ENCODE results near the gene ZBTB7C.

ZBTB7C gene

DNA sequence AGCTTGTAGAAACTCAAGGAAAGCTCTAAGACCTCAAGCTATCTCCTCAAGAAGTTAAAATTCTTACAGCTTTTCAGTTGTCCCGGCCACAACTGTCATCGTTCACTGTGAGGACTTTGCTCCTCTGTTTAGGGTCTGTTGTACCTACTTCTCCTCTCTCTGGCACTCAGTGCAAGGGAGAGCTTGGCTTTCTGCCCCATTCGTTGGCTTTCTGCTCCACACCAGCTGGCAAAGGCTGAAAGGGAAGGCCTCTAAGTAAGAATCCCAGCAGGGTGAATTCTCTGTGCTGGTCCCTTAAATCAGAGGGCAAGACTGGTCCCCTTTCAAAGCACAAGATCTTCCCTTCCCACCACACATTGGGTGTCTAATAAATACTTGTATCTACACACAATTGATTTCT is 17.3 kb downstream of the ZBTB7C start:
- DNase-seq (ENCODE audit: low read depth) = no peak
- TF ChIP-seq, protein P1, sequence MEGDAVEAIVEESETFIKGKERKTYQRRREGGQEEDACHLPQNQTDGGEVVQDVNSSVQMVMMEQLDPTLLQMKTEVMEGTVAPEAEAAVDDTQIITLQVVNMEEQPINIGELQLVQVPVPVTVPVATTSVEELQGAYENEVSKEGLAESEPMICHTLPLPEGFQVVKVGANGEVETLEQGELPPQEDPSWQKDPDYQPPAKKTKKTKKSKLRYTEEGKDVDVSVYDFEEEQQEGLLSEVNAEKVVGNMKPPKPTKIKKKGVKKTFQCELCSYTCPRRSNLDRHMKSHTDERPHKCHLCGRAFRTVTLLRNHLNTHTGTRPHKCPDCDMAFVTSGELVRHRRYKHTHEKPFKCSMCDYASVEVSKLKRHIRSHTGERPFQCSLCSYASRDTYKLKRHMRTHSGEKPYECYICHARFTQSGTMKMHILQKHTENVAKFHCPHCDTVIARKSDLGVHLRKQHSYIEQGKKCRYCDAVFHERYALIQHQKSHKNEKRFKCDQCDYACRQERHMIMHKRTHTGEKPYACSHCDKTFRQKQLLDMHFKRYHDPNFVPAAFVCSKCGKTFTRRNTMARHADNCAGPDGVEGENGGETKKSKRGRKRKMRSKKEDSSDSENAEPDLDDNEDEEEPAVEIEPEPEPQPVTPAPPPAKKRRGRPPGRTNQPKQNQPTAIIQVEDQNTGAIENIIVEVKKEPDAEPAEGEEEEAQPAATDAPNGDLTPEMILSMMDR (conservative IDR thresholded peaks at IDR 0.05; ENCODE audit: low read length) = no peak
- H3K4me3 ChIP-seq (ENCODE audit: low read length) = no peak overlapping the region

DNA sequence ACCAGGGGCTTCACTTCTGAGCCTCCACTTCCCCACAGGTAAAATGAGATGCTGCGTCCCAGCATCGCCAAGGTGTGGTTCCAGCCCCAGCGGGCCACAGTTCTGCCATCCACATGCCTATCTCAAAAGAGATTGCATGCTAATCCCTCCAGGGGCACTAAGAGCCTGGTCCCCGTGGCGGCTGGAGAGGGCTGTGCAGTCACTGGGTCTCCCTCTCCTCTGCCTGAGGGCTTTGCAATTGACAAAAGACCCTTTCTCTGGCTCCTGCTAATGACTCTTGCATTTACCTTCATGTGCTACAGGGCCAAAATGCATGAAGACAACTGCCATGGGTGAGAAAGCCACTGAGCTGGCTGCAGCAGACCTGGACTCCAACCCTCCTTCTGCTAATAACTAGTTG is 18.5 kb downstream of the ZBTB7C start:
- no peak for DNase-seq (ENCODE audit: low read depth)
- H3K4me3 ChIP-seq (ENCODE audit: low read length) = no peak overlapping the region
- TF ChIP-seq, protein P1 (conservative IDR thresholded peaks at IDR 0.05; ENCODE audit: low read length) = no peak

DNA sequence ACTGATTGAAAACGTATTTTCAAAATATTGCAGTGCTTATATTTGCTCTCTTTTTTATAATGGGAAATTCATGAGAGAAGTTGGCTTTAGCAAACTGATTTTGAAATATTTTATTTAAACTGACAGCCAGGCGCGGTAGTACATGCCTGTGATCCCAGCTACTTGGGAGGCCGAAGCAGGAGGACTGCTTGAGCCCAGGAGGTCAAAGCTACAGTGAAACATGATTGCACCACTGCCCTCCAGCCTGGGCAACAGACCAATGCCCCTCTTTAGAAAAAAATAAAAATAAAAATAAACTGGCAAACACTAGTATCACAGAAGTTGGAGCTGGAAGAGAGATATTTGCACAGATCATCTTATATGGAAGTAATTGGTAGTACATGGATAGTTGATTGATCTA is 20.7 kb downstream of the ZBTB7C start:
- DNase-seq (ENCODE audit: low read depth) = no peak
- TF ChIP-seq, protein P1 (conservative IDR thresholded peaks at IDR 0.05; ENCODE audit: low read length) = no peak
- no peak overlapping the region for H3K4me3 ChIP-seq (ENCODE audit: low read length)

DNA sequence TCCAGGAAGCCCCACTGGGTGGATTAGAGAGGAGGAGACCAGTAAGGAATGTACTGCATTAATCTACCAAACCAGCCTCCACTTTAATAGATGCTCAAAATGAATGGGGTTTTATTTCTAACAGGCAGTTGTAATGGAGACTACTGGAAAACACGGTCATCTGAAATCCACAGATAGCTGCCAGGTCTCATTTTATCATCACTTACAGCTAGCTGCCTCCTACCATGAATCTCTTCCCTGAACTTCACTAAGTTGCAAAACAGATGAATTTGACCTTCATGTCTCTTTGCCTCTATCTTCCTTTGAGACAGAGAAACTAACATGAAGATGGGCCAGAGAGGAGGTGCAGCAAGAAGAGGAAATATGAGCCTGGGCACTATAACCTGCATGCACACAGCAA is 21.9 kb downstream of the ZBTB7C start:
- no peak overlapping the region for H3K4me3 ChIP-seq (ENCODE audit: low read length)
- TF ChIP-seq, protein P1 (conservative IDR thresholded peaks at IDR 0.05; ENCODE audit: low read length) = no peak
- no peak for DNase-seq (ENCODE audit: low read depth)

DNA sequence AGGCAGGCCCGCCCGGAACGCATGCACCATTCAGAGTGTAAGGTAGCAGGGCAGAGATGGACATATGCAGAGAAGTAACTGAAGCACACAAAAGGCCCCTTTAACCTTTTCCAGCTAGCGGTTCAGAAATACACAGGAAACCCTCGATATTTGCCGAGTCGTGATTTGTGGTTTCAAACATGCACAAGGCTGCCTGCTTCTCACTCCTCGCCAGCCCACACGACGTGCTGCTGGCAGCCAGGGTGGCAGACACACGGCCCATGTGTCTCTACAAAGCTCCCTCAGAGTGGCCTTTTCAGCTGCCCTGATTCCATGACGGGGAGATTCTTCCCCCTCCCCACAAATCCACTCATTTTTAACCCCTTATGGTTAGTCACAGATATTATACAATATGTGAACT is 23.6 kb downstream of the ZBTB7C start:
- TF ChIP-seq, protein P1 (conservative IDR thresholded peaks at IDR 0.05; ENCODE audit: low read length) = no peak
- no peak overlapping the region for H3K4me3 ChIP-seq (ENCODE audit: low read length)
- DNase-seq (ENCODE audit: low read depth) = no peak

DNA sequence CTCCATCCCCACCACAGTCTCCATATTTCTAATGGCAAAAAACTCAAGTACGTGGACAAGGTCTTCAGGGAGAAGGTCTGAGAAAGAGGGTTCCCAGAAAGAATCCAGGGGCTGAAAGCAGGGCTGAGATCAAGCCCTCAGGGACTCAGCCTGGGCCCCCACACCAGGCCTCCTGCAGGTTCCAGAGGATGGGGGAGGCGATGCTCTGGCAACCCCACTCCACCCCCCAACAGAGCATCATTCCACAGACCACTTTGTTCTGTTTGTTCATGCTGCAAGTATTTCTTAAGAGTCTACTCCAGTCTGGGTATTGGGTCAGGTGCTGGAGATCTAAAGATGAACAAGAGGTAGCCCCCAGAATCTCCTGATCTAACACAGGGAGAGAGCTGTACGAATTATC is 32.2 kb downstream of the ZBTB7C start:
- TF ChIP-seq, protein P1 (conservative IDR thresholded peaks at IDR 0.05; ENCODE audit: low read length) = no peak
- DNase-seq (ENCODE audit: low read depth) = no peak
- no peak overlapping the region for H3K4me3 ChIP-seq (ENCODE audit: low read length)

DNA sequence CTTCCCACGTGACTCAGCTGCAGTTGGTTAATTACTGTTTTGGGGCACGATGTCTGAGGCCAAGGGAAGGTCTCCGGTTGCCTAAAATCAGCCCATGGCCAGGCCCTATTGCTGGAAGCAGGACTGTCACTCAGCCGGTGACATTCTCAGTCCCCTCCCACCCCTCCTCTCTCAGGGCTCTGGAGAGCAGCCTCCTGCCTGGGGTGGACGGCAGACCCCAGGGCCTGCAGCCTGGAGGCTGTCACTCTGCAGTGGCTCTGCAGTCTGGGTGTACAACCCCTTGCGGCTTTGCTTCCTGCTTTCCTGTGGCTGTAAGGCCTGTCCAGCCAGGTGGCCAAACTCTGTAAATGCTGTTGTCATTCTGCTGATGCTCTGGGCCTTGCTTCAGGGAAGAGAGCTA is 32.8 kb downstream of the ZBTB7C start:
- DNase-seq (ENCODE audit: low read depth) = no peak
- TF ChIP-seq, protein P1 (conservative IDR thresholded peaks at IDR 0.05; ENCODE audit: low read length) = no peak
- no peak overlapping the region for H3K4me3 ChIP-seq (ENCODE audit: low read length)

Data from AG10803 (cell line).